ENCODE measurements around the gene PRLHR.

GRCh38 chr10:118586911-118587310 is 8.5 kb downstream of the PRLHR start:
- TF ChIP-seq EGR1 (IDR thresholded peaks at IDR 0.05) = no peak
- no peak for TF ChIP-seq CEBPB (IDR thresholded peaks at IDR 0.05)

Measured in Ishikawa (cell line).